NCI-H146 treated with DMSO at 0.1 percent for 48 hours (cell line): Measurements from ENCODE around the gene CDR2.
"Not testable (repeated sequence)": the region's sequence is repeated elsewhere in the genome, so short reads cannot be mapped to it uniquely, and the experiment has no call there.

Experiments
- DNase-seq: peaks from one replicate; lab custom pipeline; 2025; ENCODE audit not compliant: unreplicated experiment; lab: John Stamatoyannopoulos, UW

Gene CDR2

GRCh38 chr16:22353191-22353919, 21.1 kb downstream of the CDR2 start:
- no peak for DNase-seq

DNA sequence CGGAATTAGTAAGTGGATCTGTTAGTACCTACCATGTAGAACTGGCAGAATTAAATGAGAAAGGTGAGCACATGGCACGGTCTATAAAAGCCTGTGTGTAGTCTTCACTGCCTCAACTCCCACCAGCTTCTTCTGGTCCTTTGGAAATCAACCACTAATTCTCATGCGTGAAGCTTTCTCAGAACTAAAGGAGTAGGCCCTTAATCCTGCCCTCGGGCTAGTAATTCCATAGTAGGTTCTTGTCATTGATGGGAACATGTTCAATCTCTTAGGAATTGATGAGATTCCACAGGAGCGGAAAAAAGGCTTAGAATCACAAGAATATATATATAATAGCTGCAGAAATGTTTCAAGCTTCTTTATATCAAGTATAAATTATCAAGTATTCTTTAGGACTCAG, 21.7 kb downstream of the CDR2 start:
- DNase-seq = no peak

- no peak for DNase-seq
Measured at GRCh38 chr16:22352140-22352539, 22.3 kb downstream of the CDR2 start.

- DNase-seq = not testable (repeated sequence)
Measured at GRCh38 chr16:22351017-22351416, 23.4 kb downstream of the CDR2 start.

- no peak for DNase-seq
Measured at GRCh38 chr16:22348291-22348690, 26.1 kb downstream of the CDR2 start.

DNA sequence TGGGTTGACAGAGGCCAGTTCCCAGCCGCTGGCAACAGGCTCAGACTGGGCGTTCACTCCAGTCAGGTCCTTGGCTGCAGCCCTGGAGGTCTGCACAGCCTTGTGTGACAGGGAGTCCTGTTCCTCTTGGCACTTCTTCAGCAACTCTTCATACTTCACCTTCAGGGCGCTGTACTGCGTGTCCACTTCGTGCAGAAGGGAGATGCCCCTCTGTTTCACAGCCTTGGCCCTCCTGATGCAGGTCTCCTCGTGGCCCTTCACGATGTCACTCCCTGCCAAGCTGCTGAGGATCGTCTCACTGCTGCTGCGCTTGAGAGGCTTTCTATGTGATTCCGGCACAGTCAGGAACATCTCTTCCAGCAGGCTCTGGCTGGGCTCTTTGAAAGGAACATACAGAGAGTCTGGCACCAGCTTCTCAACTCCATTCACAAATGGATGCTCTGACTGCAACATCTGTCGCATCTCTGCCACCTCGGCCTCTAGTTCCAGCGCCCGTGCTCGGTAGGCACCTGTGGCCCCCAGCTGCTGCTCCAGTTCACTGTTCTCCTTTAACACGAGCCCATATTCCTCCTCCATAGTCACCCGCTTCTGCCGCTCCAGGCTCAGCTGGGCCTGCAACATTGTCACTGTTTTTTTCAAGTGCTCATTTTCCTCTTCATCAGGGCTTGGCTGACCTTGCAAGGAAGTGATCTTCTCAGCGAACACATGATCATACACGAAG, 27.2 kb downstream of the CDR2 start:
- no peak for DNase-seq

DNA sequence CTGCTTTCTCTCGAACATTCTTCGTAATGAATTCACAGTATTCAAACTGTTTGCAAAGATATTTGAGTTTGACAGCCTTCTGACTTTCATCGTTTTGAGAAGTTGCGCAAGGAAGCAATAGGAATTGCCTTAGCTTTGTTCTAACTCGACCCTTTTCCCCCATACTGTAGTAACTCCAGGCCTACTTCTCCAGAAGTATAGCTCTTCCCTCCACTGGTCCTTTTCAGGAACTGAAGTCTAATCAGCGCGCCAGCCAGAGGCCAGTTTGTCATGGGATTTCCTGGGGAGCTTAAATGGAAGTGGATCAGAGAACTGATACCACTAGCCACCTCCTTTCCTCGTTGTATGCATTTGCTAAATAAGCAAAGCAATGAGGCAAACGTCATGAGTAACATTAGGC, 27.9 kb downstream of the CDR2 start:
- no peak for DNase-seq

GRCh38 chr16:22342082-22342481, 32.3 kb downstream of the CDR2 start:
- no peak for DNase-seq

DNA sequence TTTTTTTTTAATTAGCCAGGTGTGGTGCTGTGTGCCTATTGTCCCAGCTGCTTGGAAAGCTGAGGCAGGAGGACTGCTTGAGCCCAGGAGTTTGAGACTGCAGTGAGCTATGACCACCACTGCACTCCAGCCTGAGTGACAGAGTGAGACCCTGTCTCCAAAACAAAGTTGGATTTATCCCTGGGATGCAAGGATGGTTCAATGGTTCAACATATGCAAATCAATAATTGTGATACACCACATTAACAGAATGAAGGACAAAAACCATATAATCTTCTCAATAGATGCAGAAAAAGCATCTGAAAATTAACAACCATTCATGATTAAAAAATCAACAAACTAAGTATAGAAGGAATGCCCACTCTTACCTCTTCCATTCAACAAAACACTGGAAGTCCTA, 33.5 kb downstream of the CDR2 start:
- no peak for DNase-seq

GRCh38 chr16:22337849-22338635, 36.4 kb downstream of the CDR2 start:
- no peak for DNase-seq

- DNase-seq = no peak
Measured at GRCh38 chr16:22337045-22337444, 37.4 kb downstream of the CDR2 start.

- no peak for DNase-seq
Measured at GRCh38 chr16:22336581-22336980, 37.8 kb downstream of the CDR2 start.

DNA sequence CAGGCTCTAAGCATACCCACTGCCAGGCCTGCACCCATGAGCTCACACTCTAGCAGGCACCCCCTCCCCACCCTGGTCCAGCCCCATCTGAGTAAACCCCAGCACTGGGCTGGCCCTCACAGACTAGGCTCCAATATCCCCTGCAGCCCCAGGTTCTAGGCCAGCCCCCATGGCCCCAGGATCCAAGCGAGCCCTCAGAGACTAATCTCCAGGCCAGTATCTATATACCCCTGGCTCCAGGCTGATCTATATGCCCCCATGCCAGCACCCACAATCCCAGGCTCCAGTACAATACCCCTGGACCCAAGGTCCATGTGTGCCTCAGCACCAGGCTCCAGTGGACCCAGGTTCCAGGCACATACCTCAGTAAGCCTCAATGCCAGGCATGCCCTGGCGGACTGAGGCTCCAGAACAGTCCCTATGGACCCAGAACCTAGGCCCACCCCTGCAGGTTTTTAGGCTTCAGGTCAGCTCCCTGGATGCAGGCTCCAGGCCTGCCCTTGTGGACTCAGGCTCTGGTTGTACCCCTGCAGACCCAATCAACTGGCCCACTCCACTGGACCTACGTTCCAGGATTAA, 38.7 kb downstream of the CDR2 start:
- no peak for DNase-seq

DNA sequence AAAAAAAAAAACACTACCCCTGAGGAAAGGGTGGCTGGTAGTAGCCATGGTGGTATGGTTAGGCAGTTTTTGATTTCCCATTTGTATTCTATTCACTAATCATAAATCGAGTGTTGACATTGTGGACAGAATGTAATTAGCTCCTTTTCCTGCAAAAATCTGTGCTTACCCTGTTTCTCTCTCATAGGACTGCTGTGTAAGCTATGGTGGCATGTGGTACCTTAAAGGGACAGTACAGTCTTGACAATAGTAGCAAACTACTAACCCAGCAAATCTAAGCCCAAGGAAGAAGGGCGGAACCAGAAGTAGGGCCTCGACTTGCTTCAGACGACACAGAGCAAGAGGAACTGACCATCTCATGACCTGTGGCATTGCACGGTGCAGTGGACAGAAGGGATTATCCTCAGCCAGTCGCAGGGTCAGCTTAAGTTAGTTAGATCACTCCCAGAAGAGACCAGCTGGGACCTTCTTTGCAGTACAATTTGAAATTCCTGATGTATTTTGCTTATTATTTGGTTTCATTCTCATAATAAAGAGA, 40.9 kb downstream of the CDR2 start:
- no peak for DNase-seq

- DNase-seq = no peak
Measured at GRCh38 chr16:22330326-22330725, 44.1 kb downstream of the CDR2 start.

- no peak for DNase-seq
Measured at GRCh38 chr16:22329199-22329695, 45.2 kb downstream of the CDR2 start.

DNA sequence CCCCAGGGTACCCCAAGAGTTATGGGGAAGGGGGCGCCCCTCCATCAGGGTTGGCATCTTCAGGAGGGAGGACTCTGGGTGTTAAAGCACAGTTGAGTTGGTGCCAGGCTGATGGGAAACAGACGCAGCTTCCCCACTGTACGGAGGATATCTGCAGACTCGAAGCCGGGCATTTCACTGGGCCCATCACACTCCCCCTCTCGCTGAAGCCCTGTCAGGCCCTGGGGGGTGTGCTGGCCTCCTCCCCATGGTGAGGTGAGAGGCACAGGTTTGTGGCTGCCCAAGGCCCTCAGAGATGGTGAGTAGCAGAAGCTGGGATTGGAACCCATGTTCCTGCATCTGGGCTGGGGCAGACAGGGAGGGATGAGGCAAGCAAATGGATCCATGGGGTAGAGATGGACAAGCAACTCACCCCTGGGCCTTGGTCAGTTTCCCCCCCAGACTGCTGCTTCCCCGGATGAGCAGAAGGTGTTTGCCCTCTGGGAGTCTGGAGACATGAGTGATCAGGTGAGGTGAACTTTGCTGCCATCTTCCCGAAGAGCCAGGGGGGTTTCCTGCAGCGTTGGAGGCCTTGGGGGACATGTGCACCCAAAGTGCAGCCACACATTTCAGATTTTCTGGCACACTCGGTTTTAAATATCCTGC, 46.2 kb downstream of the CDR2 start:
- no peak for DNase-seq

- DNase-seq = no peak
Measured at GRCh38 chr16:22327446-22327775, 47.0 kb downstream of the CDR2 start.

- DNase-seq = no peak
Measured at GRCh38 chr16:22326771-22327445, 47.5 kb downstream of the CDR2 start.

GRCh38 chr16:22326369-22326652, 48.1 kb downstream of the CDR2 start:
- no peak for DNase-seq
